ENCODE data around the gene SLC26A11. TPM values are rescaled to one million over a fixed set of nuclear protein-coding genes. Genes with fewer than 3 reads are reported as not detected.

The SLC26A11 gene
- polyA plus RNA-seq, 1 donor (not counting 4 experiments of a cell fraction or from before 2014, with no cell fraction given), result 2.2 TPM

- Histone ChIP-seq H3K9ac (ENCODE audit: control insufficient read depth, extremely low read depth, insufficient read depth, low read length) (no peak overlapping the region), H3K9me1 (ENCODE audit: control insufficient read depth, extremely low read depth, insufficient read depth, low read length) (no peaks in the 10 kb centered on the region), H3K9me3 (ENCODE audit: control insufficient read depth, low read depth, low read length) (no peaks in the 10 kb centered on the region), H3K27ac (ENCODE audit: control insufficient read depth, insufficient read depth, low read length) (no peak overlapping the region), H3K4me2 (ENCODE audit: control insufficient read depth, extremely low read depth, insufficient read depth, low read depth, low read length) (no peak overlapping the region), H3K27me3 (ENCODE audit: control insufficient read depth, extremely low read depth, insufficient read depth, low read length) (no peaks in the 10 kb centered on the region), H2AFZ (ENCODE audit: control insufficient read depth, low read length) (no peak overlapping the region), H3K36me3 (ENCODE audit: control insufficient read depth in 2 of 2, extremely low read depth in 1 of 2, insufficient read depth in 2 of 2, low read length in 2 of 2) (peaks cover 7 to 8% of the 10 kb centered on the region in 2 experiments), H4K20me1 (ENCODE audit: control insufficient read depth, extremely low read depth, insufficient read depth, low read length) (no peaks in the 10 kb centered on the region), H3K4me3 (ENCODE audit: control insufficient read depth in 2 of 3, extremely low read depth in 1 of 3, insufficient read depth in 2 of 3, low read depth in 1 of 3, low read length in 3 of 3) (no peak overlapping the region), H3K4me1 (ENCODE audit: control insufficient read depth, extremely low read depth, insufficient read depth, low read length) (no peaks in the 10 kb centered on the region), H3K79me2 (ENCODE audit: control insufficient read depth, insufficient read depth, low read length) (no peaks in the 10 kb centered on the region)
- DNase-seq (ENCODE audit: low read depth, low spot score), result no peak
- dilution Hi-C loops (cut with MboI; ENCODE audit: extremely low pct_ligation_motif_present, low sequenced_read_pairs), result no loop called here
- no peak for TF ChIP-seq CTCF (optimal IDR thresholded peaks at IDR 0.05 in 1 of 3, IDR thresholded peaks at IDR 0.05 in 1 of 3, conservative IDR thresholded peaks at IDR 0.05 in 1 of 3; ENCODE audit: extremely low read depth in 1 of 3, insufficient read depth in 2 of 3, low read length in 3 of 3)
- TF ChIP-seq EZH2 (IDR thresholded peaks at IDR 0.05; ENCODE audit: low read length), result no peak
- no peak for FAIRE-seq
Observed at GRCh38 chr17:80212511-80212910, 7.7 kb upstream of the SLC26A11 start.

- H3K27ac ChIP-seq (ENCODE audit: control insufficient read depth, insufficient read depth, low read length), result no peak overlapping the region
- no peak for TF ChIP-seq CTCF (optimal IDR thresholded peaks at IDR 0.05 in 1 of 3, IDR thresholded peaks at IDR 0.05 in 1 of 3, conservative IDR thresholded peaks at IDR 0.05 in 1 of 3; ENCODE audit: extremely low read depth in 1 of 3, insufficient read depth in 2 of 3, low read length in 3 of 3)
- TF ChIP-seq EZH2 (IDR thresholded peaks at IDR 0.05; ENCODE audit: low read length), result no peak
- dilution Hi-C loops (cut with MboI; ENCODE audit: extremely low pct_ligation_motif_present, low sequenced_read_pairs), result no loop called here
- no peaks in the 10 kb centered on the region for H3K79me2 ChIP-seq (ENCODE audit: control insufficient read depth, insufficient read depth, low read length)
- H3K4me1 ChIP-seq (ENCODE audit: control insufficient read depth, extremely low read depth, insufficient read depth, low read length), result no peaks in the 10 kb centered on the region
- no peak overlapping the region for H3K4me3 ChIP-seq (ENCODE audit: control insufficient read depth in 2 of 3, extremely low read depth in 1 of 3, insufficient read depth in 2 of 3, low read depth in 1 of 3, low read length in 3 of 3)
- H3K9ac ChIP-seq (ENCODE audit: control insufficient read depth, extremely low read depth, insufficient read depth, low read length), result no peak overlapping the region
- H3K36me3 ChIP-seq (ENCODE audit: control insufficient read depth in 2 of 2, extremely low read depth in 1 of 2, insufficient read depth in 2 of 2, low read length in 2 of 2), result peaks cover 7 to 8% of the 10 kb centered on the region in 2 experiments
- H3K9me1 ChIP-seq (ENCODE audit: control insufficient read depth, extremely low read depth, insufficient read depth, low read length), result no peaks in the 10 kb centered on the region
- no peaks in the 10 kb centered on the region for H3K27me3 ChIP-seq (ENCODE audit: control insufficient read depth, extremely low read depth, insufficient read depth, low read length)
- DNase-seq (ENCODE audit: low read depth, low spot score) (no peak), FAIRE-seq (no peak)
- no peaks in the 10 kb centered on the region for H3K9me3 ChIP-seq (ENCODE audit: control insufficient read depth, low read depth, low read length)
- H3K4me2 ChIP-seq (ENCODE audit: control insufficient read depth, extremely low read depth, insufficient read depth, low read depth, low read length), result no peak overlapping the region
- H2AFZ ChIP-seq (ENCODE audit: control insufficient read depth, low read length), result no peak overlapping the region
- no peaks in the 10 kb centered on the region for H4K20me1 ChIP-seq (ENCODE audit: control insufficient read depth, extremely low read depth, insufficient read depth, low read length)
Observed at GRCh38 chr17:80212962-80213642, 7.1 kb upstream of the SLC26A11 start.
